VCaP (cell line): ENCODE data around the gene CMTM7.

Source experiments
- H3K27ac ChIP-seq: fragments of 450-650 bp; 2 replicates; pipeline ENCODE4 v1.5.1; 2017
- CTCF ChIP-seq: fragments of 450-650 bp; conservative IDR thresholded peaks from 2 replicates; pipeline ENCODE4 v1.5.1; 2017; ENCODE audit warnings: mild to moderate bottlenecking, moderate library complexity

CMTM7 gene

GRCh38 chr3:32502118-32502945 lies 110.7 kb downstream of the CMTM7 start, which contains the start of gene CMTM6:
Gene CMTM6, minus strand, starts transcription at chr3:32502852. Its CDS starts 107 bp downstream, at chr3:32502745.
- peak within 1 kb of the TSS; percentile 90 for H3K27ac ChIP-seq

GRCh38 chr3:32502946-32503286 lies 111.3 kb downstream of the CMTM7 start:
- no peak for TF ChIP-seq CTCF
- H3K27ac ChIP-seq = peak overlapping the region; percentile 90

More at GRCh38 chr3:32502118-32502945, 110.7 kb downstream of the CMTM7 start, which contains the start of gene CMTM6:
- TF ChIP-seq CTCF = no peak; the same call in 1 of the 2 replicates
